NCI-H146 treated with DMSO at 0.1 percent for 48 hours (cell line): Measurements from ENCODE around the gene ZFX.
A peak's percentile ranks its signal among the peaks of the same experiment; 100 is the strongest.
"Not testable (repeated sequence)": the region's sequence is repeated elsewhere in the genome, so short reads cannot be mapped to it uniquely, and the experiment has no call there.

Experiments
- DNase-seq: peaks from one replicate; lab custom pipeline; 2025; ENCODE audit not compliant: unreplicated experiment; lab: John Stamatoyannopoulos, UW

Gene ZFX

DNA sequence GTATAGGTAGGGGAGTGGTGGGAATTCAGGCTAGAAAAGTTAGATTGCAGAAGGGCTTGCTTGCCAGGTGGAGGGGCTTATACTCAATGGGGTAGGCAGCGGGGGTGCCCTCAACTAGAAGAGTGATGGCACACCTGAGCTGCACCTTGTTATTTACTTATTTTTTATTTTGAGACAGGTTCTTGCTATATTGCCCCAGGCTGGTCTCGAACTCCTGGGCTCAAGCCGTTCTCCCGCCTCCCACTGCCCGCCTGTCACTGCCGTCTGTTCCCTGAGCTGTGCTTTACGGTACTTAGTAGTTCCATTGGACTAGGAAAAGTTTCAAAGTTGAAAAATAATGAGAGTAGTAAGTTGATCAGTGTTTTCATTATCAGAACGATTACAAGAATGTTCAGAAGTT lies 2.0 kb downstream of the ZFX start:
- DNase-seq: no peak

DNA sequence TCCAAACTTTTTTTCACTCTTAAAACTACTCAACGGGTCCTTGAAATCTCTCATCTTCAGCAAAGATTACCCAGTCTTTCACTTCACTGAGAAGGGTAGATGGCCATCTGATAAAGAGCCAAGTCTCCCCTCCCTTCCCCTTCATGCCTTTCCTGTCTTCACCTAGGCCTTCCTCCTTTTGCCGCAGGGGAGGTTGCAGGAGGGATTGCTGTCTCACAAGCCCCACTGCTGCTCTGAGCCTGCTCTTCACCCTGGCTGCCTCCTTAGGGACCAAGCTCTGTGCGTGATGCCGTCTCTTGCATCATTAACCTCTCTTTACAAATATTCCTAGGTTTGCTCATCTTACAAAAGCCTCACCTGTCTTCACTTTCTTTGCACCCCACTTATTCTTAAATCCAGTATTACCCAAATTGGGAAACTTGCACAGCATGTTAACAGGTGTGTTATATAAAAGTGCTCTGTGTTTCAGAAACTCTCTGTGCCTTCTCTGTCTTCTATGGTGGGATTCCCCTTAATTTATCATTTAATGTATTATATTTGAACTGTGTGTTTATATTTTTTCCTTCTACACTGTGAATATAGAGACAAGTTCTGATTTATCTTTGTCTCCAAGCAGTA lies 3.8 kb downstream of the ZFX start:
- DNase-seq: no peak

DNA sequence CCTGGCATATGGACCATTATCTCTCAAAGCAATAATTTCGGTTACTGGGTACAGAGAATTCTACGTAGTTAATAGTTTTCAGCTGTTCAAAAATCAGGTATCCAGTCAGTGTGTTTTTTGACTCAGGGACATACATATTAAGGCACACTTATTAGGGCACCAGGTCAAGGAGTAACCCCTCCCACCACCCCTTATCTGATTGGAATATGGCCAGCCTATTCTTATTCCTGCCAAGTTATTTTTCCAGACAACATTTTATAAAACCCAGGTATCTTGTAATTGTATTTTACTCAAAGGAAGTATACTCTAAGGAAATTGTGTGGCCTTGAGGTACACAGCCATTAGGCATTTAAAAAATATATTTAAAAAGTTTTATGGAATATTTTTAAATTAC lies 4.3 kb downstream of the ZFX start:
- no peak for DNase-seq

DNA sequence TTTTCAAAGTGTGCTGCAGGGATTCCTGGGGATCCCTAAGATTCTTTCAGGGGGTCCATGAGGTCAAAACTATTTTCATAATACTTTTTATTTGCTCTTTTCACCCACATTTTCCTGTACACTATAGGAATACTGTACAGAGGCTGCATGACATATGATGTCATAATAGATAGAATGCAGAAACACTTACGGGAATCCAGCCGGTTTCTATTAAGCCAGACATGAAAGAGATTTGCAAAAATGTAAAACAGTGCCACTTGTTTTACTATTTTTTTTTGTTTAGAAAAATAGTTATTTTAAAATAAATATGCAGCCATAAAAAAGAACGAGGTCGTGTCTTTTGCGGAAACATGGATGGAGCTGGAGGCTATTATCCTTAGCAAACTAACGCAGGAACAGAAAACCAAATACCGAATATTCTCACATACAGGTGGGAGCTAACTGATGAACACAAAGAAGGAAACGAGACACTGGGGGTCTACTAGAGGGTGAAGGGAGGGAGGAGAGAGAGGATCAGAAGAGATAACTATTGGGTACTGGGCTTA lies 5.0 kb downstream of the ZFX start:
- DNase-seq: no peak

DNA sequence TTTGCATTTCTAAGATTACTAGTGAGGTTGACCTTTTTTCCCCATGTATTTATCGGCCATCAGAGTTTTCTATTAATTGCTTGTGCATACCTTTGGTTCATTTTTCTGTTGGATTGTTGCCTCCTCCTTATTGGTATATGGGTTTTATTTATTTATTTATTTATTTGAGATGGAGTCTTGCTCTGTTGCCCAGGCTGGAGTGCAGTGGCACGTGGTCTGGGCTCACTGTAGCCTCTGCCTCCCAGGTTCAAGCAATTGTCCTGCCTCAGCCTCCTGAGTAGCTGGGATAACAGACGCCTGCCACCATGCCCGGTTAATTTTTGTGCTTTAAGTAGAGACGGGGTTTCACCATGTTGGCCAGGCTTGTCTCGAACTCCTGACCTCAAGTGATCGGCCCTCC lies 6.2 kb downstream of the ZFX start:
- DNase-seq: not testable (repeated sequence)

DNA sequence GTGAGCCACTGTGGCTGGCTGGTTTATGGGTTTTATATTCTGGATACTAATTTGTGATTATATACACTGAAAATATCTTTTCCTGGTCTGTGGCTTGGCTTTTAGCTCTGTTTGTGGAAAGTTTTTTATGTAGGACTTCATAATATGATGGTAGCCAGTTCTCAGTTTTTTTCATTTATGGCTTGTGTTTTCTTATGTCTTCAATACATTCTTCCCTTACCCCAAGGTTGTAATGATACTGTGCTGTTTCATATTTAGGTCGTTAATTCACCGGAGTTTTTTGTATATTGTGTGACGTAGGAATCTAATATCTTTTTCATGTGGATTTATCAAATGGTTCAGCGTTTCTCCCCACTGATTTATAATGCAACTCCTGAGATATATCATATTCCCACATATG lies 6.6 kb downstream of the ZFX start:
- no peak for DNase-seq

DNA sequence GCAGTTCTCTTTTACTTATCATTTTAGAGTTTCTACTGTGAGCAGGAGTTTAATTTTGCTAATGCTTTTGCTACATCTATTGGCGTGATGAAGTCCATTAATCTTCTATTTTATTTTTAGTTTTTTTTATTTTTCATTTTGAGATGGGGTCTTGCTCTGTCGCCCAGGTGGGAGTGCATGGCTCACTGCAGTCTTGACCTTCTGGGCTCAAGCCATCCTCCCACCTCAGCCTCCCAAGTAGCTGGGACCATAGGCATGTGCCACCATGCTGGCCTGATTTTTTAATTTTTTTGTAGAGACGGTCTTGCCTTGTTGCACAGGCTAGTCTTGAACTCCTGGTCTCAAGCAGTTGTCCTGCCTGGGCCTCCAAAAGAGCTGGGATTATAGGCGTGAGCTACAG lies 9.4 kb downstream of the ZFX start:
- DNase-seq: no peak

DNA sequence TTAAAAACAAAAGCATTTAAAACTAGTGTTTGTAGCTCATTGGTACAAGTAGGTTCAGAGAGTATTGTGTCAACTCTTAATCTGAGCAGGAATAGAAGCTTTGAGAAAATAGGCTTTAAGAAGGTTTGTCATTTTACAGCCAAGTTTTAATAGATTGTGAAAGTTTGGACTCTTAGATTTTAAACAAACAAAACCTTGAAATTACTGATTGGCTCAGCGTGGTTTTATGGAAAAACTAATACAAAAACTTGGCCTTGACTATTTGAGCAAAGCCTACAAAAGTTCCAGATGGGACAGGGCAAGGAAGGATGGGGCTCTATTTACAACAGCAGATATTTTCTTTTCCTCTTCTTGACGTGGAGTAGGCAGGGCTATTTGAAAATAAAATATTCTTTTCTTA lies 16.5 kb downstream of the ZFX start:
- no peak for DNase-seq

DNA sequence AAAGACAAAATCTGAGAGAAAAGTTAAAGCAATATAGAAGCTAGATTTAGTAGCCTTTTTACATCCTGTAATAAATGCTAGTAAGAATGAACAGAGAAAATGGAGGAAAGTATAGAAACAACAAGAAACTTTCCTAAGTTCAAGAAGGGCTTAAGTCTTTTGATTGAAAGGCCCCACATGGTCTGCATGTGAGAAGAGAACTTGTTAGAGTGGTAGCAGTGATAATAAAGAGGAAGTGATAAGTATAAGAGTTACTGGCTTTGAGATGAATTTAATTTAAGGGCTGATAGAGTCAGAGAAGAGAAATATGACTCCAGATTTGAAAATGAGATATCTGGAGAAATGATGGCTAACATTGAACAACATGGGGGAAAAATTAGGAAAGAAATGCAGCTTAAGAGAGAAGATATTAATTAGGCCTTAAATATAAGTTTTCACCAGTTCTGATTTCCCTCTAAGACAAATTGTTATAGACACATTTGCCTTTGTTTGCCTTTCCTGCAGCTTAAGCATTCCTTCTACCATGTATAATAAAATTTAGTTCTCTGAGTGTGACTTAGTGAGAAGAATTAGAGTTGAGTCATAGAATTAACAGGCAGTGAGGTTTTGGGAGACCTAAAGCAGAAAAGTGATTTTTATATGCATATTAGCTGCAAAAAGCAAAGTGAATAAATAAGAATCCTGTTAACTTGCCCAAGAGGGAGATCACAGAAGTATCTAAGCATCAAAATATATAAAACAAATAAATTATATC lies 18.4 kb downstream of the ZFX start:
- DNase-seq: no peak

DNA sequence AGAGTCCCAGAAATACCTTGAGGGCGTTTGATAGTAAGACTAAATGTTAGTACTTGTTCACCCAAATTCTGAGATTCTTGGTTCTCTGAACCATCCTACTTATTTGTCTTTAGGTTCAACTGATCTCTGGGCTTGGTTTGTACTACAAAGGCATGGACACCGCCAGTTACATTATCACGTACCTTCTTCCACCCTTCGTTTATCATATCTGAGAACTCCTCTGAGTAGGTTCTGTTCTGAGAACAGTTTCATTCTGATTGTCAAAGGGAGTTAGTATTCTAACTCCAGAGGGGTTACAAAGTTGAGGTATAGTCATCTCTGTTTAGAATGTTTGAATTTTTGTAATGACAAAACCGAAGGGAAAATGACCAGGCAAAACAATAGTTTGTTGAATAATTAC lies 19.3 kb downstream of the ZFX start:
- DNase-seq: no peak

DNA sequence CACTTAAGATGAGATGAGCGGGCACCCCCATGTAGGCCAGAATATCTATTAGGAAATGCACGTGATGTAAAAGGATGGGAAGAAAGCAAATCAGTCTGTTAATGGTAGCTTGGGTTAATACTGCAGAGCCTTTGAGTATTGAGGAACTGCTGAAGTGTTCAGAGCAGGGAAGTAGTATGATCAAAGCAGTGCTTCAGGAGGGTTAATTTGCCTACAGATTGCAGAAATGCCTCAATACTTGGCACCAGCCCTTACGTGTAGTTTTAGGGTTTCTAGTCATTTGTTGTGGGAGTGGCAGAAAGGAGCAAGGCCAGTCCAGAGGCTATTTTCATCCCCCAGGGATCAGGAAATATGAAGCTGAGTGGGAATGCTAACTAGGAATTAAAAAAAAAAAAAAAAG lies 19.7 kb downstream of the ZFX start:
- no peak for DNase-seq

DNA sequence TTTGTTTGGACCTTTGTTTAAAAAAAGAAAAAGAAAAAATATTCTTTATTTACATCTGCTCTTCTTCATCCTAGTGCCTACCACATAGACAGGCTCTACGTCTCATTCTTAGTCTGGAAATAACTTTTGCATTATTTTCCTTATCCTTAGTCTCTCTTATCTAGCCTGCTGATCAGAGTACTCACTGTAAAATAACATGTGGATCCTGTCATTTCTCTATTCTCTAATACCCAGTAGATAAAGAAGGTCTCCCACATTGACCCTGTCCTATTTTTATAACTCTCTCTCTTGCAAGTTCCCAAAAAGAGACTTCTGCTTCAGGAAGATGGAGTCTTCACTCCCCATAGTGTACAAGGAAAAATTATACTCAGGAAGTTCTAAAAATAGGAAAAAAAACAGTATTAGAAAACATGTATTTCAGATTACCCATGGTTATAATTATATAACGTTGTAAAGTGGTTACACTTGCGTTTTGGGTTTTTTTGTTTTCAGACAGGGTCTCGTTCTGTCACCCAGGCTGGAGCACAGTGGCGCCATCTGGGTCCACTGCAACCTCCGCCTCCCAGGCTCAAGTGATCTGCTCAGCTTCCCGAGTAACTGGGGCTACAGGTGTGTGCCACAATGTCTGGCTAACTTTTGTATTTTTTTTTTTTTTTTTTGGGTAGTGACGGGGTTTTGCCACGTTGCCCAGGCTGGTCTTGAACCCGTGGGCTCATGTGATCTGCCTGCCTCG lies 23.8 kb downstream of the ZFX start:
- no peak for DNase-seq

DNA sequence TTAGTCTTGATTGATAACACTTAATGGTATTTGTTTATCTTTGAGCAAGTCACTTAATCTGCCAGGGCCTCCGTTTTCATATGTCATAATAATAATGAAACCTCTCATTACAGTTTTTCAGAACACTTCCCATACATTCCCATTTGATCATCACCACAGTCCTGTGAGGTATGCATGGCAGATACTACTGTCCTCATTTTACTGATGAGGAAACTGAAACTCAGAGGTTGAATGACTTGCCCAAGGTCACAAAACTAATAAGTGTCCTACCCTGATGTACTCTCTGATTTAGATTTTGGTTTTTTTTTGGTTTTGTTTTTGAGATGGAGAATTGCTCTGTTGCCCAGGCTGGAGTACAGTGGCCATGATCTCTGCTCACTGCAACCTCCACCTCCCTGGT lies 25.7 kb downstream of the ZFX start:
- no peak for DNase-seq

DNA sequence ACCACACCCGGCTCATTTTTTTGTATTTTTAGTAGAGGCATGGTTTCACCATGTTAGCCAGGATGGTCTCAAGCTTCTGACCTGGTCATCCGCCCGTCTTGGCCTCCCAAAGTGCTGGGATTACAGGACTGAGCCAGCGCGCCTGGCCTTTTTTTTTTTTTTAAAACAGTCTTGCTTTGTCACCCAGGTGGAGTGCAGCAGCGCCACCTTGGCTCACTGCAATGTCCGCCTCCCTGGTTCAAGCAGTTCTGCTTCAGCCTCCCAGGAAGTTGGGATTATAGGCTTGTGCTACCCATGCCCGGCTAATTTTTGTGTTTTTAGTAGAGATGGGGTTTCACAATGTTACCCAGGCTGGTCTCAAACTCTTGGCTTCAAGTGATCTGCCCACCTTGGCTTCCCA lies 28.9 kb downstream of the ZFX start:
- DNase-seq: no peak

DNA sequence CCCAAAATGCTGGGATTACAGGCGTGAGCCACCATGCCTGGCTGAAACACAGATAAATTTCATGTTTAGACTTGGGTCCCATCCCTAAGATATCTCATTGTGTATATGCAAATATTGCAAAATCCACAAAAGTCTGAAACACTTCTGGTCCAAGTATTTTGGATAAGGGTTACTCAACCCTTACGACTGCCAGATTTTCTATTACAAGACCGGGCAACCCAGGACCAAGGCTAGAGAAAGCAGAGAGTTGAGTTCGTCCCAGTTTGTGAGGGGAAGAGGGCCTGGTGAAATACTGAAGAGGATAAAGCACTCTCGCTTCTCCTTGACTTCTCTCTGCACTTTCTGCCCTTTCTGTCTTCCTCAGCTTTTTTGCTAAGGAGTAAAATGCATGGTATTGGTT lies 34.5 kb downstream of the ZFX start:
- DNase-seq: no peak

DNA sequence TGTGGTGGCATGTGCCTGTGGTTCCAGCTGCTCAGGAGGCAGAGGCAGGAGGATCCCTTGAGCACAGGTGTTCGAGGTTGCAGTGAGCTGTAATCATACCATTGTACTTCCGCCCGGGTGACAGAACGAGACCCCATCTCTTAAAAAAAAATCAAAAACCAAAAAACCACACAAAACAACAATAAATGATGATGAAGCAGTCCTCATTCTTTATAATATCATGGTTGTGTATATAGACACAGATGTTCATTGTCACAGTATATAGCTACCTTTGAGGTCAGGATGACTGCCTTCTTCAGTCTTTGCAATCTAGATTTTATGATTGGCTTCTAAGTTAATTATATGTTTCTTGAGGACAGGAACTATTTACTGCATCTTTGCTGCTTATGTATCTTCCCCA lies 37.0 kb downstream of the ZFX start:
- DNase-seq: no peak

DNA sequence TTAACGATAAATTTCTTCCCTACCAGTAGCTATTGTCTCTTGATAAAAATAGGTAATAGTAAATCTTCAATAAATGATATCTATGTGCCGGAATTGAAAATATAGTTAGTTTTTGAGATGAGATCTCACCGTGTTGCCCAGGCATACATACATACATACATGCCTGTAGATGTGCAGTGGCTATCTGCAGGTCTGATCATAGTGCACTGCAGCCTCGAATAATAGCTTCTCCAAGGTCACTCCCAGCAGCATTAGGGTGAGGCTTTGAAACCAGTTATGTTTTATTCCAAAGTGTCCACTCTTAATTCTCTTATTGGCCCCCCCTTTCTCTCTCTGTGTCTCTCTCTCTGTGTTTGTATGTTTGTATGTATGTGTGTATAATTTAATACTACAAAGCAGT lies 37.5 kb downstream of the ZFX start:
- DNase-seq: no peak

DNA sequence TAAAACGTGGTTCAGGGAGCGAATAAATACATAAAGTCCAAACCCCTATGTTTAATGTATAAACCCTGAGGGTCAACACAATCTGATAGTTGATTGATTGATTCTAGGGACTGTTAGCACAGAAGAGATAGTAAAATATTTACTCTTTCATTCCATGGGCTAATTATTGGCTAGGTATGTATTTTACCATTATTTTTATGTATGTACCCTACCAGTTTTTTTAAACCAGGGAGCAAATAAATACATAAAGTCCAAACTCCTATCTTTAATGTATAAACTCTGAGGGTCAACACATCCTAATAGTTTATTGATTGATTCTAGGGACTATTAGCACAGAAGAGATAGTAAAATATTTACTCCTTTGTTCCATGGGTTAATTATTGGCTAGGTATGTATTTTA lies 40.0 kb downstream of the ZFX start:
- DNase-seq: peak; percentile 14

DNA sequence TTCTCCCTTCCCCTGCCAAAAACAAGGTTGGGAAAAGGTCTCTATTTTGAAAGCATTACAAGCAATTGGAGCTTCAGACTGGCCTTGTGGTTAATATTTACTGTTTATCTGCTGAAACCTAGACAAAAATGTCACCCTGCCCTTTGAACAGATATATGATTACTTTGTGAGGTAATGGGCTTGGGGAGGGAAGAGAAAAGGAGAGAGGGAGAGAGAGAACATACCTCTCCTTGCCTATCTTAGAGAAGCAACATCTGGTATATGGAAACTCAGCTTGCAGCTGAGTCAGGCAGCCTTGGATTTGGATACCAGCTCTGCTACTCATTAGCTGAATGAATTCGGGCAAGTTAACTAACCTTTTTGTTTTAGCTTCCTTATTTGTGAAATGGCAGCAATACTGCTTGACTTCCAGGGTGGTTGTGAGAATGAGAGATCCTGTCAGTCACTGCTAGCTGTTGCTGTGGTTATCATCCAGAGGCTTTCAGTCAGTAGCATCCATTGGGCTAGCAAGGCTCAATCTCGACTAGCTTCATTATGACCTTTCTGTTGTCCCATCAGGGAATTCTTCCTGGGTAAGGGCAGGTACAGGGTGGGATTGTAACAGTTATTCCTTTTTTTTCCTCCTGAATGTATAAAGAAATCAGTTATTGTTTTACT lies 41.1 kb downstream of the ZFX start:
- DNase-seq: no peak

DNA sequence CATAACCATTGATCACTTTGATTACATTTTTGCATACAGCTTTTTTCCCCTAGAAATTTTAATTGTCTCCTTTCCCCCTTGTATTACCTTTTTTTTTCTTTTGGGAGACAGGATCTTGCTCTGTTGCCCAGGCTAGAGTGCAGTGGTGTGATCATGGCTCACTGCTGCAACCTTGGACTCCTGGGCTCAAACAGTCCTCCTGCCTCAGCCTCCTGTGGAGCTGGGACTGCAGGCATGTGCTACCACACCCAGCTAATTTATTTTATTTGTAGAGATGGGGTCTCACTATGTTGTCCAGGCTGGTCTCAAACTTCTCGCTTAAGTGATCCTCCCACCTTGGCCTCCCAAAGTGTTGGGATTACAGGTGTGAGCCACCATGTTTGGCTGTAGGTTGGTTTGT lies 47.0 kb downstream of the ZFX start:
- DNase-seq: no peak

DNA sequence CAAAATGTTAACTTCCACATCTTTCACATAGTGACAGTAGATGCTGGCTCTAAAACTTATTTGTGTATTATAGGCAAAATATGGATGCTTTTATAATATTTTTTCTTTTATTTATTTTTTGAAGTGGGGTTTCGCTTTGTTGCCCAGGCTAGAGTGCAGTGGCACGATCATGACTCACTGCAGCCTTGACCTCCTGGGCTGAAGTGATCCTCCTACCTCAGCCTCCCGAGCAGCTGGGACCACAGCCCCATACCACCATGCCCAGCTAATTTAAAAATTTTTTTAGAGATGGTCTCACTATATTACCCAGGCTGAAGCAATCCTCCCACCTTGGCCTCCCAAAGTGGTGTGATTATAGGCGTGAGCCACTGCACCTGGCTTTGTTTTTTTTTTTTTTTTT lies 48.6 kb downstream of the ZFX start:
- no peak for DNase-seq

DNA sequence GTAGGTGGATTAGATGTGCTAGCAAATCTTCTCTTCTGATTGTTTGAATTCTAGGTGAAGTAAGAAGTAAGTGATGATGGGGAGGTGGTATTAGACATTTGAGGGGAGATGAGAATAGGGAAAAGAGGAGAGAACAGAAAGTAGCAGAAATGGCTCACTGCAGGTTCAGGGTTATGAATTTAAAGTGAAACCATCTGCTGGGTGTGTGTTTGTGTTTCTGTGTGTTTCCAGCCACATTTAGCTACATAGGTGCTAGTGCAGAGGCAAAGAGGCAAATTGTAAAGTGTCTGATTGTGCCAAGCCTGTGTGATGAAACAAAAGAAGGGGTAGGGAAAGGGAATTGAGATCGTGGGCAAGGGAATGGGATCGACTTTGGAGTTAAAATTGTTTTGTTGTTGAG lies 50.6 kb downstream of the ZFX start:
- no peak for DNase-seq
